ENCODE measurements around the gene NTSR1.

GRCh38 chr20:62772103-62772611, 63.5 kb downstream of the NTSR1 start:
- TF ChIP-seq EZH2 (IDR thresholded peaks at IDR 0.05; ENCODE audit: insufficient read depth, poor library complexity, severe bottlenecking): no peak
- TF ChIP-seq EZH2phosphoT487 (IDR thresholded peaks at IDR 0.05; ENCODE audit: insufficient read depth, low read depth): no peak
